Nephron progenitor cell (in vitro differentiated cells): ENCODE measurements around the gene XPO6.
A peak's percentile ranks its signal among the peaks of the same experiment; 100 is the strongest.

Experiments
- DNase-seq: peaks from one replicate; pipeline ENCODE4 v3.0.0; 2021
- H3K27ac Mint-ChIP-seq: 2 replicates; pipeline ENCODE4 v1.8.0; 2021; ENCODE audit warnings: mild to moderate bottlenecking, moderate library complexity, mixed read lengths
- H3K27me3 Mint-ChIP-seq: 2 replicates; pipeline ENCODE4 v1.8.0; 2021; ENCODE audit warnings: mild to moderate bottlenecking, low read depth, mixed read lengths; ENCODE audit not compliant: poor library complexity
- H3K36me3 Mint-ChIP-seq: 2 replicates; pipeline ENCODE4 v1.8.0; 2021; ENCODE audit warnings: low read depth, mixed read lengths
- H3K4me1 Mint-ChIP-seq: 2 replicates; pipeline ENCODE4 v1.8.0; 2021; ENCODE audit warnings: mixed read lengths
- H3K4me3 Mint-ChIP-seq: 2 replicates; pipeline ENCODE4 v1.8.0; 2021; ENCODE audit warnings: mild to moderate bottlenecking, moderate library complexity, mixed read lengths
- H3K9me3 Mint-ChIP-seq: 2 replicates; pipeline ENCODE4 v1.8.0; 2021; ENCODE audit warnings: mild to moderate bottlenecking, moderate library complexity, mixed read lengths
- CTCF ChIP-seq: fragments of 200-600 bp; sonication (generic); IDR thresholded peaks from 2 replicates; pipeline ENCODE4 v1.5.0; 2021; ENCODE audit warnings: antibody characterized with exemption

XPO6 gene

GRCh38 chr16:28105954-28106353 lies 105.8 kb downstream of the XPO6 start:
- Mint-ChIP-seq H3K36me3 (peaks cover 66% of the 10 kb centered on the region), H3K27me3 (no peaks in the 10 kb centered on the region), H3K9me3 (no peaks in the 10 kb centered on the region), H3K4me3 (no peak overlapping the region), H3K4me1 (no peaks in the 10 kb centered on the region), H3K27ac (no peak overlapping the region)
- DNase-seq = no peak
- no peak for TF ChIP-seq CTCF

- no peak for TF ChIP-seq CTCF
- Mint-ChIP-seq H3K27me3 (no peaks in the 10 kb centered on the region), H3K9me3 (no peaks in the 10 kb centered on the region), H3K27ac (no peak overlapping the region), H3K4me3 (no peak overlapping the region), H3K36me3 (peaks cover 63% of the 10 kb centered on the region), H3K4me1 (no peaks in the 10 kb centered on the region)
- DNase-seq = no peak
Observed at GRCh38 chr16:28105297-28105696, 106.5 kb downstream of the XPO6 start.

- H3K4me1 Mint-ChIP-seq = no peaks in the 10 kb centered on the region
- DNase-seq = no peak
- no peaks in the 10 kb centered on the region for H3K9me3 Mint-ChIP-seq
- no peaks in the 10 kb centered on the region for H3K27me3 Mint-ChIP-seq
- no peak overlapping the region for H3K4me3 Mint-ChIP-seq
- H3K36me3 Mint-ChIP-seq = peaks cover 63% of the 10 kb centered on the region
- no peak overlapping the region for H3K27ac Mint-ChIP-seq
- TF ChIP-seq CTCF = no peak
Observed at GRCh38 chr16:28104404-28104803, 107.4 kb downstream of the XPO6 start.

DNA sequence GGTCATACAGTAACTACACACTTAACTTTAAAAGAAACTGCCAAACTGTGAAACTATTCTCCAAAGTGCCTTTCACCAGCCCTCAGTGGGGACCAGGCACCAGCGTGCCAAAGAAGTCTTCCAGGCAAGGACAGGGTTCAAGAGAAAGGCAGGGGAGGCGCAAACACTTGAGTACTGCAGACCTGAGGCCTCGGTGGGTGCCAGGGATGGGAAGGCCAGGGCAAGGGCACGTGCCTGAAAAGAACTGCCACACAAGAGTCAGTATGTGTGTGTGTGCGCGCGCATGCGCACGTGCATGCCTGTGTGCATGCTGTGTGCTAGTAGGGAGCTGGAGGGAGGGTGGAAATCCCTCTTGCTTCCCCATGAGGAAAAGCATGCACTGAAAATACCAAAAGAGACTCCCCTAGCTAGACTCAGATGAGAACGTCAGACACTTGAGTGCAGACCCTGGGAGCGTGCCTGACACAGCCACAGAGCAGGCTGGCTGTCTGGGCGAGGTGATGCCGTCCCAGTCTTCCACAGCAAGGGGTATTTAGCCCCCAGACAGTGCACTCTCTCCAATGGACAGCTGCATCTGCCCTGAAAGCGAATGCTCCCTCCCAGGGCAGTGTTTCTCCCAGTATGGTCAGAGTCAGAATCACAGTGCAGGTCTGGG lies 108.1 kb downstream of the XPO6 start:
- no peak for TF ChIP-seq CTCF
- Mint-ChIP-seq H3K36me3 (peaks cover 67% of the 10 kb centered on the region), H3K27me3 (no peaks in the 10 kb centered on the region), H3K9me3 (no peaks in the 10 kb centered on the region), H3K4me3 (no peak overlapping the region), H3K4me1 (no peaks in the 10 kb centered on the region), H3K27ac (peak overlapping the region; percentile 45)
- DNase-seq = no peak

DNA sequence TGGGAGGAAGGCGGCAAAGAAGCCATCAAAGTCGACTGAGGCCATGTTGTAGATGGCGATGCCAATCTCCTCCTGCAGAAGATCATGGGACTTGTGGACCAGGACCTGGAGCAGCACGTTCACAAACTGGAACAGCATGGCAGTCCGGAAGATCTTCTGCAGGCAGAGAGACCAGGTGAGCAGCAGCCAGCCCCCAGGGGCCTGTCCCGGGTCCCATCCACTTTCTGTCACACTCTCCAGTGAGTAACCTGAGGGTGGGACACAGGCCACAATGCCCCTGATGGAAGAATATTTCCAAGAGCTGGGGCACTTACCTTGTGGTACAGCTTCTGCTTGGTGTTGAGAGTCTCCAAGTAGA lies 110.3 kb downstream of the XPO6 start:
- peaks cover 13% of the 10 kb centered on the region for H3K4me1 Mint-ChIP-seq
- no peak overlapping the region for H3K4me3 Mint-ChIP-seq
- peaks cover 62% of the 10 kb centered on the region for H3K36me3 Mint-ChIP-seq
- no peaks in the 10 kb centered on the region for H3K27me3 Mint-ChIP-seq
- no peak overlapping the region for H3K27ac Mint-ChIP-seq
- H3K9me3 Mint-ChIP-seq = no peaks in the 10 kb centered on the region
- TF ChIP-seq CTCF = no peak
- no peak for DNase-seq

GRCh38 chr16:28100810-28101532 lies 110.8 kb downstream of the XPO6 start:
- H3K36me3 Mint-ChIP-seq = peaks cover 61% of the 10 kb centered on the region
- no peaks in the 10 kb centered on the region for H3K9me3 Mint-ChIP-seq
- no peak overlapping the region for H3K27ac Mint-ChIP-seq
- H3K4me3 Mint-ChIP-seq = no peak overlapping the region
- TF ChIP-seq CTCF = no peak
- H3K4me1 Mint-ChIP-seq = peaks cover 15% of the 10 kb centered on the region
- no peaks in the 10 kb centered on the region for H3K27me3 Mint-ChIP-seq
- DNase-seq = no peak
